ENCODE data around the gene SLC9A7.

DNA sequence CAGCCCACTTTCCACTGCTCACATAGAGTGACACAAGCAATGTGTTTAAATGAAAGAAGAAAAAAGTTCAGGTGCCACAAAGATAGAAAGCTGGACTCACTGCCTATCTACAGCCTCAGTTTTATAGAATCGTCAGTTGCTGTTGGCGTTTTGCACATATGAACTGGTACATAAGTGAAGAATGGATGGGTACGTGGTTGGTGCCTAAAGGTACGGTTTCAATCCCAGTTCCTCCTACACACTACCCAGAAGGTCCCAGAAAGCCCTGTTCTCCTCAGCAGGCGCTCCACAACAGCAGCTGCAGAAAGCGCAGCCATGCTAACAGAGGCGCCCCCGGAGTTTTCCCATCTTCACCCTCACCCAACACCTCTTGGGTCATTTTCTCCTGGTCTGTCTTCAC lies 161.7 kb downstream of the SLC9A7 start:
- no peak for TF ChIP-seq POLR2AphosphoS5 (IDR thresholded peaks at IDR 0.05)
- TF ChIP-seq EP300 (IDR thresholded peaks at IDR 0.05; ENCODE audit: low read depth) = no peak

All from transverse colon (tissue), 3 donors.